HCT116 (cell line): ENCODE data around the gene XRN2. TPM values are rescaled to one million over a fixed set of nuclear protein-coding genes. Genes with fewer than 3 reads are reported as not detected.

ENCODE experiments used
- ATAC-seq: fragments of 200-7000 bp; cut with Tn5 transposase; 2 replicates; pipeline ENCODE4 v1.9.1; 2020; ENCODE audit warnings: mild to moderate bottlenecking, moderate library complexity
- BruUV-seq: library from RNA; stranded (reverse); fragments of 400-500 nt; replicated peaks from 2 replicates; lab custom pipeline; 2021; lab: Mats Ljungman, UMichigan
- CTCF ChIA-PET: fragments of 300-600 bp; sonication (Branson Sonifier 250); formaldehyde crosslinking; loops from one replicate; lab custom pipeline; 2021; ENCODE audit warnings: antibody characterized with exemption; lab: Charles Lee
- POLR2A ChIA-PET: fragments of 300-600, 350-600 bp; sonication (Branson Sonifier 250); formaldehyde crosslinking; loops from one replicate; lab custom pipeline; 2021; ENCODE audit warnings: antibody characterized with exemption; lab: Charles Lee
- RAD21 ChIA-PET, 2 experiments: fragments of 300-600 bp; sonication (Branson Sonifier 250); formaldehyde crosslinking; loops; one replicate each; lab custom pipeline; 2023; ENCODE audit warnings: low total read pairs in 2 of 2; ENCODE audit not compliant: uncharacterized antibody in 2 of 2, unreplicated experiment in 2 of 2, low non-redundant PET in 1 of 2; lab: Charles Lee
- DNase-seq: peaks from one replicate; pipeline ENCODE4 v3.0.0-alpha.2; 2010; ENCODE audit warnings: low read depth, low spot score
- H2AFZ ChIP-seq: fragments of 200-600 bp; shearing (Covaris generic), sonication (generic); 2 replicates; pipeline ENCODE4 v1.6.1; 2017; ENCODE audit warnings: low read depth, mixed run types, mixed read lengths, antibody characterized with exemption, low read length; ENCODE audit not compliant: poor library complexity, severe bottlenecking
- H3K27ac ChIP-seq: 2 replicates; pipeline ENCODE4 v1.5.1; 2012; ENCODE audit warnings: low read depth, low read length
- H3K27me3 ChIP-seq: fragments of 200-600 bp; sonication (generic); 2 replicates; pipeline ENCODE4 v1.6.1; 2016; ENCODE audit warnings: mixed run types, low read length, mixed read lengths; ENCODE audit not compliant: insufficient read depth
- H3K36me3 ChIP-seq, 2 experiments: fragments of 200-500 bp in 1 of 2; fragments of 200-600 bp in 1 of 2; sonication (Bioruptor generic) in 1 of 2; sonication (generic) in 1 of 2; 2 replicates each; pipeline versions ENCODE4 v1.5.1 to v1.6.1; 2014 to 2016; ENCODE audit warnings: low read length in 2 of 2, inconsistent platforms in 1 of 2, mixed read lengths in 1 of 2, mixed run types in 1 of 2; ENCODE audit not compliant: insufficient read depth in 2 of 2, control insufficient read depth in 1 of 2
- H3K4me1 ChIP-seq, 2 experiments: fragments of 200-600 bp in 1 of 2; sonication (generic) in 1 of 2; 2 replicates each; pipeline versions ENCODE4 v1.5.1 to v1.6.1; 2012 to 2017; ENCODE audit warnings: low read length in 2 of 2, inconsistent platforms in 1 of 2, mild to moderate bottlenecking in 1 of 2, mixed read lengths in 1 of 2, mixed run types in 1 of 2, moderate library complexity in 1 of 2; ENCODE audit not compliant: insufficient read depth in 2 of 2, control insufficient read depth in 1 of 2
- H3K4me2 ChIP-seq: fragments of 200-600 bp; sonication (generic); 2 replicates; pipeline ENCODE4 v1.6.1; 2017; ENCODE audit warnings: mixed run types, low read length, mixed read lengths
- H3K4me3 ChIP-seq, 2 experiments: fragments of 200-600 bp in 1 of 2; sonication (generic) in 1 of 2; replicated peaks in 1 of 2; 2 replicates each; pipeline ENCODE4 v1.5.1; 2011 to 2016; ENCODE audit warnings: low read length in 2 of 2, control low read depth in 1 of 2, low read depth in 1 of 2, mild to moderate bottlenecking in 1 of 2, mixed read lengths in 1 of 2, mixed run types in 1 of 2
- H3K79me2 ChIP-seq: fragments of 200-600 bp; sonication (generic); 2 replicates; pipeline ENCODE4 v1.6.1; 2017; ENCODE audit warnings: mild to moderate bottlenecking, mixed run types, low read length, moderate library complexity, mixed read lengths; ENCODE audit not compliant: insufficient read depth
- H3K9ac ChIP-seq: fragments of 200-600 bp; sonication (generic); 2 replicates; pipeline ENCODE4 v1.6.1; 2016; ENCODE audit warnings: low read length, mixed read lengths
- H3K9me2 ChIP-seq: fragments of 200-600 bp; sonication (generic), shearing (Covaris generic); 2 replicates; pipeline ENCODE4 v1.6.1; 2017; ENCODE audit warnings: mixed run types, mild to moderate bottlenecking, moderate library complexity; ENCODE audit not compliant: insufficient read depth
- H3K9me3 ChIP-seq, 2 experiments: fragments of 200-500 bp in 1 of 2; fragments of 200-600 bp in 1 of 2; sonication (Bioruptor generic) in 1 of 2; sonication (generic) in 1 of 2; 2 replicates each; pipeline ENCODE4 v1.6.1; 2014 to 2017; ENCODE audit warnings: low read length in 2 of 2, mixed read lengths in 2 of 2, inconsistent platforms in 1 of 2, low read depth in 1 of 2, mild to moderate bottlenecking in 1 of 2, mixed run types in 1 of 2, moderate library complexity in 1 of 2; ENCODE audit not compliant: control insufficient read depth in 1 of 2, insufficient read depth in 1 of 2
- H4K20me1 ChIP-seq: fragments of 200-600 bp; sonication (generic), shearing (Covaris generic); 2 replicates; pipeline ENCODE4 v1.6.1; 2017; ENCODE audit warnings: mixed run types, mild to moderate bottlenecking, moderate library complexity; ENCODE audit not compliant: insufficient read depth
- ATF3 ChIP-seq: IDR thresholded peaks from 2 replicates; pipeline ENCODE4 v1.6.1; 2012
- CEBPB ChIP-seq: IDR thresholded peaks from 2 replicates; pipeline ENCODE4 v1.6.1; 2012; ENCODE audit warnings: low read depth
- EGR1 ChIP-seq: IDR thresholded peaks from 2 replicates; pipeline ENCODE4 v1.6.1; 2012; ENCODE audit warnings: low read depth
- ELF1 ChIP-seq: IDR thresholded peaks from 2 replicates; pipeline ENCODE4 v1.6.1; 2012; ENCODE audit warnings: low read depth, borderline replicate concordance
- FOSL1 ChIP-seq: IDR thresholded peaks from 2 replicates; pipeline ENCODE4 v1.6.1; 2012; ENCODE audit warnings: low read depth
- POLR2AphosphoS5 ChIP-seq: IDR thresholded peaks from 2 replicates; pipeline ENCODE4 v1.6.1; 2011; ENCODE audit warnings: mild to moderate bottlenecking, low read depth, low read length, moderate library complexity
- RAD21 ChIP-seq: IDR thresholded peaks from 2 replicates; pipeline ENCODE4 v1.6.1; 2012; ENCODE audit warnings: low read depth, mild to moderate bottlenecking
- SIN3A ChIP-seq: IDR thresholded peaks from 2 replicates; pipeline ENCODE4 v1.6.1; 2012; ENCODE audit warnings: low read depth
- SP1 ChIP-seq: IDR thresholded peaks from 2 replicates; pipeline ENCODE4 v1.6.1; 2012; ENCODE audit warnings: low read depth
- SRF ChIP-seq: IDR thresholded peaks from 2 replicates; pipeline ENCODE4 v1.6.1; 2012; ENCODE audit warnings: low read depth
- TCF7L2 ChIP-seq: IDR thresholded peaks from 2 replicates; pipeline ENCODE4 v1.7.0; 2011; ENCODE audit warnings: borderline replicate concordance, inconsistent platforms; ENCODE audit not compliant: insufficient read depth, insufficient read length; ENCODE audit errors: extremely low read depth
- YY1 ChIP-seq: IDR thresholded peaks from 2 replicates; pipeline ENCODE4 v1.6.1; 2011; ENCODE audit warnings: low read length, low read depth, moderate library complexity, mild to moderate bottlenecking; ENCODE audit not compliant: insufficient replicate concordance; ENCODE audit errors: extremely low read depth
- ZNF274 ChIP-seq: fragments of 200-500 bp; sonication (Bioruptor generic); IDR thresholded peaks from 2 replicates; pipeline ENCODE4 v1.6.1; 2014; ENCODE audit warnings: mild to moderate bottlenecking, low read depth, low read length, inconsistent platforms
- intact Hi-C: fragments of 100-400 bp; cut with micrococcal nuclease; formaldehyde crosslinking; loops from 2 replicates; pipeline ENCODE4 v1.10.0; 2022
- total RNA-seq: library from RNA; stranded (reverse); gene quantifications from one replicate; pipeline ENCODE4 v1.2.1, GENCODE V29; 2021; ENCODE audit not compliant: unreplicated experiment
- TF ChIP-seq, protein P1 (sequence below): IDR thresholded peaks from 2 replicates; pipeline ENCODE4 v1.6.1; 2012
- TF ChIP-seq, protein P2 (sequence below): IDR thresholded peaks from 2 replicates; pipeline ENCODE4 v1.6.1; 2011; ENCODE audit warnings: mild to moderate bottlenecking, low read length, moderate library complexity; ENCODE audit not compliant: insufficient replicate concordance; ENCODE audit errors: extremely low read depth

XRN2 gene
- total RNA-seq, 1 experiment from 2014 or later: 101 TPM

DNA sequence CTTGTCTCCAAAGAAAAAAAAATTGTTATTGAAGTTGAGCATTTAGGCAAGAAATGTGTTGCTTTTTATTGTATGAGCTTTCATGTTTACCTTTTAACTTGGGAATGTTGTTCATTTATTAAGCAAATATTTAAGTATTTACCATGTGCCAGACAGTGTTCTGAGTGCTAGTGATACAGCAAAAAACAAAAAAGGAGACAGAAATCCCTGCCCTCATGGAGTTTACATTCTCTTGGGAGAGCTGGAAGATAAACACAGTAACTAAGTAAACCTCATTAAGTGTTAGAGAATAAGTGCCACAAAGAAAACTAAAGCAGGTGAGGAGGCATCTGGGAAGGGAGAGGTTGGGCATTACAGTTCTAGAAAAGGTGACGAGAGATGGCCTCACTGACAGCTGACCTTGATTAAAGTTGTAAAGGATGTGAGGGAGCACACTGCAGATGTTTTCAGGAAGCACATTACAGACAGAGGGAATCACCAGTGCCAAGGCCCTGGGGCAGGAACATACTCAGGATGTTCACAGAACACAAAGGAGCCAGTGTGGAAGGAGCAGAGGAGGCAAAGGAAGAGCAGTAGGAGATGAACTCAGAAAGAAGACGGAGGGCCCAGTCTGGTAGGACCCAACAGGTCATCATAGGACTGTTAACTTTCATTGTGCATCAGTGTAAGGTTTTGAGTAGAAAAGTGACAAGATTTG lies 33.5 kb downstream of the XRN2 start:
- Histone ChIP-seq H4K20me1 (no peaks in the 10 kb centered on the region), H2AFZ (no peak overlapping the region), H3K4me2 (no peak overlapping the region), H3K4me1 (no peaks in the 10 kb centered on the region), H3K27me3 (no peaks in the 10 kb centered on the region), H3K4me3 (no peak overlapping the region), H3K9ac (no peak overlapping the region), H3K9me2 (no peaks in the 10 kb centered on the region), H3K27ac (no peak overlapping the region), H3K36me3 (peaks cover 55 to 58% of the 10 kb centered on the region in 2 experiments), H3K79me2 (peaks cover 53% of the 10 kb centered on the region; the same call in 1 of the 2 replicates), H3K9me3 (no peaks in the 10 kb centered on the region)
- RAD21 ChIA-PET: no interaction called here
- no TSS peak for BruUV-seq
- ATAC-seq: no peak
- TF ChIP-seq ATF3 (no peak), SIN3A (no peak), TCF7L2 (no peak), EGR1 (no peak)
- intact Hi-C loops: no loop called here
- CTCF ChIA-PET: no interaction called here
- DNase-seq: no peak
- POLR2A ChIA-PET: no interaction called here

GRCh38 chr20:21338291-21338690 lies 35.2 kb downstream of the XRN2 start:
- peaks cover 53% of the 10 kb centered on the region for H3K79me2 ChIP-seq
- H3K9me3 ChIP-seq: no peaks in the 10 kb centered on the region
- no peak overlapping the region for H3K4me2 ChIP-seq
- no peak overlapping the region for H2AFZ ChIP-seq
- H3K36me3 ChIP-seq: peaks cover 44 to 46% of the 10 kb centered on the region in 2 experiments; a peak in 3 of 4 replicates
- H4K20me1 ChIP-seq: no peaks in the 10 kb centered on the region
- TF ChIP-seq FOSL1 (no peak), CEBPB (no peak), ZNF274 (no peak), POLR2AphosphoS5 (no peak), EGR1 (no peak), ELF1 (no peak), SP1 (no peak), RAD21 (no peak), YY1 (no peak), TCF7L2 (no peak), SRF (no peak), SIN3A (no peak)
- TF ChIP-seq, protein P1, sequence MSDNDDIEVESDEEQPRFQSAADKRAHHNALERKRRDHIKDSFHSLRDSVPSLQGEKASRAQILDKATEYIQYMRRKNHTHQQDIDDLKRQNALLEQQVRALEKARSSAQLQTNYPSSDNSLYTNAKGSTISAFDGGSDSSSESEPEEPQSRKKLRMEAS: no peak
- TF ChIP-seq, protein P2, sequence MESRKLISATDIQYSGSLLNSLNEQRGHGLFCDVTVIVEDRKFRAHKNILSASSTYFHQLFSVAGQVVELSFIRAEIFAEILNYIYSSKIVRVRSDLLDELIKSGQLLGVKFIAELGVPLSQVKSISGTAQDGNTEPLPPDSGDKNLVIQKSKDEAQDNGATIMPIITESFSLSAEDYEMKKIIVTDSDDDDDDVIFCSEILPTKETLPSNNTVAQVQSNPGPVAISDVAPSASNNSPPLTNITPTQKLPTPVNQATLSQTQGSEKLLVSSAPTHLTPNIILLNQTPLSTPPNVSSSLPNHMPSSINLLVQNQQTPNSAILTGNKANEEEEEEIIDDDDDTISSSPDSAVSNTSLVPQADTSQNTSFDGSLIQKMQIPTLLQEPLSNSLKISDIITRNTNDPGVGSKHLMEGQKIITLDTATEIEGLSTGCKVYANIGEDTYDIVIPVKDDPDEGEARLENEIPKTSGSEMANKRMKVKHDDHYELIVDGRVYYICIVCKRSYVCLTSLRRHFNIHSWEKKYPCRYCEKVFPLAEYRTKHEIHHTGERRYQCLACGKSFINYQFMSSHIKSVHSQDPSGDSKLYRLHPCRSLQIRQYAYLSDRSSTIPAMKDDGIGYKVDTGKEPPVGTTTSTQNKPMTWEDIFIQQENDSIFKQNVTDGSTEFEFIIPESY: no peak
- no peaks in the 10 kb centered on the region for H3K9me2 ChIP-seq
- ChIA-PET POLR2A (no interaction called here), CTCF (no interaction called here), RAD21 (no interaction called here)
- no peak overlapping the region for H3K4me3 ChIP-seq
- H3K27ac ChIP-seq: no peak overlapping the region
- H3K9ac ChIP-seq: no peak overlapping the region
- ATAC-seq (no peak), DNase-seq (no peak)
- BruUV-seq: no TSS peak
- no peaks in the 10 kb centered on the region for H3K4me1 ChIP-seq
- H3K27me3 ChIP-seq: no peaks in the 10 kb centered on the region
- intact Hi-C loops: no loop called here
